H9 (cell line): Measurements from ENCODE around the gene IFT80. TPM values are rescaled to one million over a fixed set of nuclear protein-coding genes. Genes with fewer than 3 reads are reported as not detected.
"Not testable (repeated sequence)": the region's sequence is repeated elsewhere in the genome, so short reads cannot be mapped to it uniquely, and the experiment has no call there.

Experiments
- DNase-seq: peaks from one replicate; pipeline ENCODE4 v3.0.0-alpha.2; 2017
- H2AFZ ChIP-seq: one replicate; pipeline ENCODE4 v1.6.1; 2013; ENCODE audit warnings: mild to moderate bottlenecking, low read length, control low read depth, moderate library complexity
- H2AK5ac ChIP-seq: 2 replicates; pipeline ENCODE4 v1.6.1; 2013; ENCODE audit warnings: low read length, control low read depth, mixed read lengths; ENCODE audit not compliant: insufficient read length
- H2BK120ac ChIP-seq: one replicate; pipeline ENCODE4 v1.6.1; 2013; ENCODE audit warnings: low read depth, mild to moderate bottlenecking, low read length, control low read depth, inconsistent platforms; ENCODE audit not compliant: poor library complexity, severe bottlenecking
- H2BK12ac ChIP-seq: 2 replicates; pipeline ENCODE4 v1.6.1; 2013; ENCODE audit warnings: low read length, control low read depth, mixed read lengths, low read depth; ENCODE audit not compliant: insufficient read length
- H2BK15ac ChIP-seq: 2 replicates; pipeline ENCODE4 v1.6.1; 2013; ENCODE audit warnings: low read depth, low read length, control low read depth
- H2BK20ac ChIP-seq: one replicate; pipeline ENCODE4 v1.6.1; 2013; ENCODE audit warnings: low read depth, mild to moderate bottlenecking, low read length, control low read depth, inconsistent platforms; ENCODE audit not compliant: poor library complexity, severe bottlenecking
- H2BK5ac ChIP-seq: 2 replicates; pipeline ENCODE4 v1.6.1; 2013; ENCODE audit warnings: low read length, control low read depth, mixed read lengths; ENCODE audit not compliant: insufficient read length
- H3K14ac ChIP-seq: 2 replicates; pipeline ENCODE4 v1.6.1; 2013; ENCODE audit warnings: low read length, control low read depth; ENCODE audit not compliant: insufficient read depth
- H3K18ac ChIP-seq: 2 replicates; pipeline ENCODE4 v1.6.1; 2013; ENCODE audit warnings: low read depth, mild to moderate bottlenecking, mixed read lengths, low read length, control low read depth; ENCODE audit not compliant: insufficient read length
- H3K23ac ChIP-seq: 2 replicates; pipeline ENCODE4 v1.6.1; 2013; ENCODE audit warnings: low read length, control low read depth, mixed read lengths, low read depth; ENCODE audit not compliant: insufficient read length
- H3K23me2 ChIP-seq: 2 replicates; pipeline ENCODE4 v1.6.1; 2013; ENCODE audit warnings: low read depth, mild to moderate bottlenecking, mixed read lengths, low read length, control low read depth; ENCODE audit not compliant: insufficient read length, poor library complexity, severe bottlenecking
- H3K27ac ChIP-seq: 2 replicates; pipeline ENCODE4 v1.5.1; 2013; ENCODE audit warnings: low read length, control low read depth, mixed read lengths, low read depth; ENCODE audit not compliant: insufficient read length
- H3K27me3 ChIP-seq: 2 replicates; pipeline ENCODE4 v1.6.1; 2013; ENCODE audit warnings: low read length, control low read depth, inconsistent platforms; ENCODE audit not compliant: insufficient read depth
- H3K4ac ChIP-seq: 2 replicates; pipeline ENCODE4 v1.6.1; 2013; ENCODE audit warnings: low read depth, mild to moderate bottlenecking, control low read depth, inconsistent platforms, low read length, moderate library complexity
- H3K4me1 ChIP-seq: 2 replicates; pipeline ENCODE4 v1.6.1; 2013; ENCODE audit warnings: low read length, control low read depth, inconsistent platforms; ENCODE audit not compliant: insufficient read depth
- H3K4me2 ChIP-seq: 2 replicates; pipeline ENCODE4 v1.6.1; 2013; ENCODE audit warnings: low read length, control low read depth, mixed read lengths; ENCODE audit not compliant: insufficient read length, insufficient read depth
- H3K56ac ChIP-seq: 2 replicates; pipeline ENCODE4 v1.6.1; 2013; ENCODE audit warnings: low read depth, mild to moderate bottlenecking, mixed read lengths, low read length, control low read depth; ENCODE audit not compliant: insufficient read length
- H3K79me1 ChIP-seq: 2 replicates; pipeline ENCODE4 v1.6.1; 2013; ENCODE audit warnings: low read depth, mild to moderate bottlenecking, moderate library complexity, low read length, control low read depth, inconsistent platforms; ENCODE audit not compliant: insufficient read depth, poor library complexity, severe bottlenecking
- H3K79me2 ChIP-seq: 2 replicates; pipeline ENCODE4 v1.6.1; 2013; ENCODE audit warnings: low read length, control low read depth, inconsistent platforms; ENCODE audit not compliant: insufficient read depth
- H3K9ac ChIP-seq: 2 replicates; pipeline ENCODE4 v1.6.1; 2013; ENCODE audit warnings: low read length, control low read depth, mixed read lengths; ENCODE audit not compliant: insufficient read length; ENCODE audit errors: extremely low read depth
- H3K9me3 ChIP-seq: one replicate; pipeline ENCODE4 v1.6.1; 2013; ENCODE audit warnings: low read depth, low read length, inconsistent platforms; ENCODE audit not compliant: control insufficient read depth
- H3T11ph ChIP-seq: one replicate; pipeline ENCODE4 v1.6.1; 2013; ENCODE audit warnings: mild to moderate bottlenecking, low read length, control low read depth, inconsistent platforms
- H4K20me1 ChIP-seq: one replicate; pipeline ENCODE4 v1.6.1; 2013; ENCODE audit not compliant: control insufficient read depth, insufficient read length, insufficient read depth
- H4K5ac ChIP-seq: 2 replicates; pipeline ENCODE4 v1.6.1; 2013; ENCODE audit warnings: low read depth, mild to moderate bottlenecking, mixed read lengths, low read length, control low read depth; ENCODE audit not compliant: insufficient read length
- H4K8ac ChIP-seq: replicated peaks from 2 replicates; pipeline ENCODE4 v1.6.1; 2013; ENCODE audit warnings: low read length, control low read depth, mixed read lengths, low read depth; ENCODE audit not compliant: insufficient read length
- H4K91ac ChIP-seq: 2 replicates; pipeline ENCODE4 v1.6.1; 2013; ENCODE audit warnings: low read depth, mild to moderate bottlenecking, moderate library complexity, mixed read lengths, low read length, control low read depth; ENCODE audit not compliant: insufficient read length
- H3K27ac Mint-ChIP-seq, 3 experiments: 2 replicates in 2 of 3; 3 replicates in 1 of 3; pipeline ENCODE4 v1.8.0; 2020 to 2021; ENCODE audit warnings: mixed read lengths in 3 of 3, mild to moderate bottlenecking in 1 of 3, moderate library complexity in 1 of 3
- H3K27me3 Mint-ChIP-seq: 2 replicates; pipeline ENCODE4 v1.8.0; 2021; ENCODE audit warnings: low read depth, mild to moderate bottlenecking, moderate library complexity, mixed read lengths
- H3K36me3 Mint-ChIP-seq, 3 experiments: 2 replicates in 2 of 3; 3 replicates in 1 of 3; pipeline ENCODE4 v1.8.0; 2020 to 2021; ENCODE audit warnings: low read depth in 3 of 3, mixed read lengths in 3 of 3; ENCODE audit not compliant: insufficient read depth in 1 of 3
- H3K4me1 Mint-ChIP-seq, 2 experiments: 2 replicates each; pipeline ENCODE4 v1.8.0; 2020; ENCODE audit warnings: mixed read lengths in 2 of 2
- H3K4me3 Mint-ChIP-seq, 2 experiments: 2 replicates in 1 of 2; 3 replicates in 1 of 2; pipeline ENCODE4 v1.8.0; 2020 to 2021; ENCODE audit warnings: mild to moderate bottlenecking in 2 of 2, mixed read lengths in 2 of 2, moderate library complexity in 1 of 2
- H3K9me3 Mint-ChIP-seq, 2 experiments: 2 replicates in 1 of 2; 3 replicates in 1 of 2; pipeline ENCODE4 v1.8.0; 2020; ENCODE audit warnings: mild to moderate bottlenecking in 2 of 2, mixed read lengths in 2 of 2, moderate library complexity in 1 of 2
- WGBS: extraction: QIAGEN DNeasy Blood & Tissue Kit; methylation state at CpG from one replicate; pipeline ENCODE4 v1.1.7; 2013; ENCODE audit warnings: missing lambda C conversion rate, low lambda C conversion rate, mixed read lengths; ENCODE audit not compliant: insufficient read length; ENCODE audit errors: extremely low coverage; 5-methylcytosine and 5-hydroxymethylcytosine counted together
- total RNA-seq: library from RNA; stranded (reverse); gene quantifications from 2 replicates; pipeline ENCODE4 v1.2.1, GENCODE V29; 2021

IFT80 gene
- total RNA-seq, 1 experiment from 2014 or later = 29.0 TPM

DNA sequence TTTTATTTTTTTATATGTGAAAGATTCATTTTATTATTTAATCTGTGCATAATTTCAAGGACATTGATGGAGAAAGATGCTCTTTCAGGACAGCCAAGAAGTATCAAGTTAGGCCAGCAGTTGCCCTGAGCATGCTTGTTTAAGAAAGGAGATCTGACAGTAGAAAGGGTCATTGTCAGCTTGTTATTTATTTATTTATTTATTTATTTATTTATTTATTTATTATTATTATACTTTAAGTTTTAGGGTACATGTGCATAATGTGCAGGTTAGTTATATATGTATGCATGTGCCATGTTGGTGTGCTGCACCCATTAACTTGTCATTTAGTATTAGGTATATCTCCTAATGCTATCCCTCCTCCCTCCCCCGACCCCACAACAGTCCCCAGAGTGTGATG is 77.2 kb downstream of the IFT80 start:
- not testable (repeated sequence) for H3K27me3 Mint-ChIP-seq, H2BK5ac ChIP-seq, H2BK120ac ChIP-seq, H3K23ac ChIP-seq, H3K79me1 ChIP-seq, H2BK12ac ChIP-seq, DNase-seq, H3K9ac ChIP-seq, H3K56ac ChIP-seq, H4K91ac ChIP-seq, H2AK5ac ChIP-seq, H3K36me3 Mint-ChIP-seq, H3T11ph ChIP-seq, H3K4me2 ChIP-seq, H3K27me3 ChIP-seq, H3K14ac ChIP-seq, H2BK15ac ChIP-seq, H4K8ac ChIP-seq, H3K9me3 Mint-ChIP-seq, H3K4me1 ChIP-seq, H4K20me1 ChIP-seq, H3K4me3 Mint-ChIP-seq, H2AFZ ChIP-seq, H4K5ac ChIP-seq, H3K9me3 ChIP-seq, H2BK20ac ChIP-seq, H3K27ac ChIP-seq, H3K18ac ChIP-seq, H3K79me2 ChIP-seq, H3K23me2 ChIP-seq, H3K4ac ChIP-seq, H3K4me1 Mint-ChIP-seq, H3K27ac Mint-ChIP-seq
- whole genome bisulfite sequencing = no CpG with 5 or more reads among the region's 1 CpG
